ENCODE results near the gene STK32A. TPM values are rescaled to one million over a fixed set of nuclear protein-coding genes. Genes with fewer than 3 reads are reported as not detected.

STK32A gene
- total RNA-seq, 1 experiment from 2014 or later, result 41.2 TPM

DNA sequence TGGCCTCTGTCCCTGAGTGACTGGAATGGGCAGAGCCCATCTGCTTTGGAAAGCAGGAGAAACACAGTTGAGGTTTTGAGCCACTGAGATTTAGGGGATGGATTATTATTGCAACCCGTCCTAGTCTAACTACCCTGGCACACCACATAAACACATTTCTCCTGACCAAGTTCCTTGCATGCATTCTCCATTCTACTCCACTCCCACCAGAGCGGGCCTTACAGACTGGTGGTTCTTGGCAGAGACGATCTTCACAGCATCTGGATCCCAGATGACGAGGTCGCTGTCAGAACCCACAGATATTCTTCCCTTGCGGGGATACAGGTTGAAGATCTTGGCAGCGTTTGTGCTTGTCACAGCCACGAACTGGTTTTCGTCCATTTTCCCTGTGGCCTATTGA is 164.0 kb downstream of the STK32A start:
- no peak for DNase-seq (ENCODE audit: low read depth, low spot score)
- in situ Hi-C loops (cut with HindIII; ENCODE audit: low pct_unique_long_range_greater_than_20kb, low sequenced_read_pairs), result no loop called here

GRCh38 chr5:147400126-147400809 is 165.4 kb downstream of the STK32A start:
- no peak for DNase-seq (ENCODE audit: low read depth, low spot score)
- in situ Hi-C loops (cut with HindIII; ENCODE audit: low pct_unique_long_range_greater_than_20kb, low sequenced_read_pairs), result no loop called here

DNA sequence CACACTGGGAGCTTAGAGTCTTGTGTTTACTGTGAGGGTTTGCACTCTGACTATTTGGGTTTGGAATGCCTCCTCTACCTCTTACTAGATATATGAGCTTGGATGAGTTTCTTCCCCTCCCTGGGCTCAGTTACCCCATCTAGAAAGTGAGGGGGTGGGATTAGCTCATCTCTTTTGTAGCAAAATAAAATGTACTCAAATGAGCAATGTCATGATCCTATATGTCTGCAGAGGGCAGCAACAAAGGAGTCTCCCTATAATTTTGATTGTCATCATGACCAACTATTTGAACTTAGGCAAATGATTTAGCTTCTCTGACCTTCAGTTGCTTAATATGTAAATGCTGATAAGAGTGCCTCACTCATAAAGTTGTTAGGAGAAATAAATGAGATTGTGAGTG is 166.1 kb downstream of the STK32A start:
- no peak for DNase-seq (ENCODE audit: low read depth, low spot score)
- in situ Hi-C loops (cut with HindIII; ENCODE audit: low pct_unique_long_range_greater_than_20kb, low sequenced_read_pairs), result no loop called here

DNA sequence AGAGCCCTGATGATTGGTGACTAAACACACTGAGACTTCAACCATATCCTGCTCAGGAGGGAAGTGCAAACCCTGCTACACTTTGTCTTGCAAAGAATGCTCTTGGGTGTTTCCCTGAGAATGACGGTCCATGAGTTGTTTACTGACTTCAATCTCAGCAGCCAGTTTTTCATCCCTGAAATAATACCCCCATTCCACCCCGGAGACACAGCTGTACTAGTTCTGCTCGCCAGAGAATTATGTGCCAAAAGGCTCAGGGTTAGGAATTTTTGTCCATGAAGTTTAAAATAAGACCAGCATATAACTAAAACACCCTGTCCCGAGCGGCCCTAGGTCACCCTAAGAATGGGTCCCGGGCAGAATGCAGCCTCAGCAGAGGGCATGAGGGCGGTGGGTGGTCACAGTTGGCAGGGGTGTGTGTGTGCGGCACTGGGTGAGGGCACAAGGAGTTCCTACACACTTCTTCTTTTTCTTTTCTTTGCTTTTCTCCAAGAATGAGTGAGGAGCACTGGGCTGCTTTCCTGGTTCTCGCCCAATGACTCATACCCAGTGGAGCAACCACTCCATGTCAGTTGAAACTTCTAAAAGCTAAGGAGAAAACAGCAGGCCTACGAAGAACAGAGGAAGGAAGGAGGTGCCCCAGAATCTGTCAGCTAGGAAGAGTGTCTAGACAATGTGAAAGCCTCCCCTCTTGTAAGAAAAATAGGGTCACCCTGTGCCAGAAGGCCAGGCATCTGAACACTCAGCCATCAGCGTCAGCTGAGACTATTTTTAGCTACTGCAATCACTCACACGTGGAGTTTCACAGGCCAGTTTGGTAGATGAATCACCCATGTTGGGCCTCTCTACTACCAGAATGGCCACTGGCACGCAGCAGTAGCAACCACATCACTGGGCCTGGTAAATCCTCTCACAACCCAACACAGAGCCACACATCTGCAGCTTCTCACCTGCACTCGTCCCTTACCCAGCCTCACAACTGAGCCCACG is 169.1 kb downstream of the STK32A start:
- in situ Hi-C loops (cut with HindIII; ENCODE audit: low pct_unique_long_range_greater_than_20kb, low sequenced_read_pairs), result no loop called here

DNA sequence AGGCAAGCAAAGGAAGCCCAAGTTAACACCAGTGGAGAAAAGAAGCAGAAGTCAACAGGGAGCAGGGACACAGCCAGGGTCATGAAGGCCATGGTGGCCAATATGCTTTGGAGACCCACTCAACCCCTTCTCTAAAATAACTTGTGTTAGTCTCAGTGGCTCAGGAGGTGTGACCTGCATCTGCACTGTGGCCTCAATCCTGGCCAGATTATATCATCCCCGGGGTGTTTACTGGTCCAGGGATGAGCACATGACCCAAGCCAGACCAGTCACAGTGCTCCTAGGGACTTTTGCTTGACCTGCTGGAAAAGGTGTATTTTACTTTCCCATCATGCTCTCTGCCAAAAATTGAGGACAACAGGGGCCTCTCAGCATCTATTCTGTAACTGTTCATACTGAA is 169.9 kb downstream of the STK32A start:
- in situ Hi-C loops (cut with HindIII; ENCODE audit: low pct_unique_long_range_greater_than_20kb, low sequenced_read_pairs), result no loop called here
- no peak for DNase-seq (ENCODE audit: low read depth, low spot score)

More for the DNA sequence above, 169.1 kb downstream of the STK32A start:
- peak; percentile 22 for DNase-seq (ENCODE audit: low read depth, low spot score)

- in situ Hi-C loops (cut with HindIII; ENCODE audit: low pct_unique_long_range_greater_than_20kb, low sequenced_read_pairs), result no loop called here
- DNase-seq (ENCODE audit: low read depth, low spot score), result no peak
These were observed 171.8 kb downstream of the STK32A start for GRCh38 chr5:147406636-147407035.

DNA sequence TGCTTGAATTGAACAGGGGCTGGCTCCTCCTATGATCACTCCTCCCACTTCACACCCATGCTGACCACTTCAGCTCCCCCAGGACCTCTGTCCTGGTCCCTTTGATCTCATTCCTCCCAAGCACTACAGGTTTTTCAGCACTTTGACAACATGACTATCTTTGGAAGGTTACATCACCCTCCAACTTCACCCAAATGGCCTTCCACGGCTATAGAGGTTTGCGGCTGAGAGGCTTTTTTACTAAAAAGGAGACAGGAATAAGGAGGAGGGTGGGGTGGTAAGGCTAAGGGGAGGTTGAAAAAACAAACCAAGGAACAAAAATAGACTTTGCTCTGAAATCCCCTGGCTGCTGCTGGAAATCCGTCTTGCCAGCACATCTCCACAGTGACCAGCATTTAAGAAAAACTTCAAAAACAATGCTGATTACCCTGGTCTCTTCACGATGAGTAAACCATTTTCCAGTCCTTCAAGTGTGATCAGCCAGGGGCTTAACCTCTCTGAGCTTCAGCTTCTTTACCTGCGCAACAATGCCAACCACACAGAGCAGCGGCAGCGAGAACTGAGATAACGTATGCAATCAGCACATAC is 172.4 kb downstream of the STK32A start:
- in situ Hi-C loops (cut with HindIII; ENCODE audit: low pct_unique_long_range_greater_than_20kb, low sequenced_read_pairs), result no loop called here
- DNase-seq (ENCODE audit: low read depth, low spot score), result no peak

GRCh38 chr5:147408980-147409379 is 174.2 kb downstream of the STK32A start:
- in situ Hi-C loops (cut with HindIII; ENCODE audit: low pct_unique_long_range_greater_than_20kb, low sequenced_read_pairs), result no loop called here
- DNase-seq (ENCODE audit: low read depth, low spot score), result no peak

DNA sequence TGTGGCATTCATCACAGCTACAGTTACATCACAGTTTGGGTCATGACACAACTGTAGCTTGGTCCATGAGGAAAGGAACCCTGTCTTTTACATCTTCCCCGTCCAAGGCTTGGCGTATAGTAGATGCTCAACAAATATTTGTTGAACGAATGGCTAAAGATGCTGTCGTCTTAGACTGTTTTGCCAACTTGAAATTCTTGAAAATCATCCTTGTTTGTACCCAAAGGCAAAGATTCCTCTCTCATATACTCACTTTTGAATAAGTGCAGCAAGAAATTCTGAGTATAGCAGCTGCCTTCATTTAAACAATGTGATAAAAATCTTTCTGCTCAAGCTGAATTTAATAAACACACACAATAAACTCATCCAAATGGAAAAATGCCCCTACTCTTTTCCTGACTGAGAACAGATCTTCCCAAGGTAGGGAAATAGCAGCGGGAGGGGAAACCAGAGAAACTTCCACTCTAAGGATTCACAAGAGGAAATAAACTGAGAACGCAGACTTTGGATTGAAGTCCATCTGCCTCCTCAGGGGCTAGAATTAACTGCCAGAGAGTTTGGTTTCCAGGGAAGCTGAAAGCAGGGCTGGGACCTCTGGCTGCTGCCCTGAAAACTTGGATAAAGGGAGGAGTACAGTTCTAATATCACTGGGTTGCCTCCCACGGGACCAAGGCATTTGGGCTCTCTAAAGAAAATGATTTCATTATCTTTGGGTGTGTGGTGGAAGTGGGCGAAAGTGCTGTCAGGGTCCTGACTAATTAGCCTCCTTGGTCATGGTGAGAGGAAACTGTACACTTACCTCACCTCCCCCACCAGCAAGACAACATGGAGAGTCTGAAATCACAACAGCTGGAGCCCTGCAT is 175.9 kb downstream of the STK32A start:
- DNase-seq (ENCODE audit: low read depth, low spot score), result no peak
- in situ Hi-C loops (cut with HindIII; ENCODE audit: low pct_unique_long_range_greater_than_20kb, low sequenced_read_pairs), result no loop called here

GRCh38 chr5:147411359-147412319 is 176.8 kb downstream of the STK32A start:
- in situ Hi-C loops (cut with HindIII; ENCODE audit: low pct_unique_long_range_greater_than_20kb, low sequenced_read_pairs), result no loop called here
- DNase-seq (ENCODE audit: low read depth, low spot score), result no peak

GRCh38 chr5:147412561-147412960 is 177.7 kb downstream of the STK32A start:
- in situ Hi-C loops (cut with HindIII; ENCODE audit: low pct_unique_long_range_greater_than_20kb, low sequenced_read_pairs), result no loop called here
- DNase-seq (ENCODE audit: low read depth, low spot score), result no peak

DNA sequence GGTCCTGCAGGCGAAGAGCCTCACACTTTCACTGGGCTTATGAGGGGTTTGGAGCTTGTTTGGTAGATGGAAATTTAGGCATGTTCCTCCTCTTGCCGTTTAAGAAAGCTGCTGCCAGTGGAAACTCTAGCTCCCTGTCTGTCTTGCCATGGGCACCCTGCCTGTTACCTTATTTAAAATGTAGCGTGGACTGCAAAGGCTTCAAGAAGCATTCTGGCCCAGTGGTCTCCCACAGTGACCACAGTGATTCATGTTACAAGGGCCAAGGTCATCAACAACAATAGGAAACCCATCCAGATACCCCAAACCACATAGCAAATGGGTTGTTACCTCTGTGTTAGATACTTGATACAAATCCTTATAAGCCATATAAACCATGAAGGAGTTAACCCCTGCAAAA is 178.4 kb downstream of the STK32A start:
- in situ Hi-C loops (cut with HindIII; ENCODE audit: low pct_unique_long_range_greater_than_20kb, low sequenced_read_pairs), result no loop called here
- DNase-seq (ENCODE audit: low read depth, low spot score), result no peak

DNA sequence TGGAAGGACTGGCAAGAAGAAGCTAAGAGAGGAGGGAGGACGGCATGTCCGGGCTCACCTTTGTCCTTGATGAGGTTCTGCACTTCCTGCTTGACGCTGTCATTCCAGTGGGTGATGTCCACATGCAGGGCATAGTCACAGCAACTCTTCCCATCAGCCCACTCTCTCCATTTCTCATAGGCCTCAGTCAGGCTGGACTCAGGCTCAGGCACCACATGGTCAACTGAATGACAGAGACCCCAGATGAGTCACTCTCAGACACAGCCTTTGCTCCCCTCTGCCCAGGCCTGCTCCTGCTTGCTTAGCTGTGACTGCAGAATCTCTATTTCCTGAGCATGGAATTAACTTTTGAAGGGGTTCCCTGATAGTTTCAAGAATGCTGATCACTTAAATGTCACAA is 180.8 kb downstream of the STK32A start:
- no peak for DNase-seq (ENCODE audit: low read depth, low spot score)
- in situ Hi-C loops (cut with HindIII; ENCODE audit: low pct_unique_long_range_greater_than_20kb, low sequenced_read_pairs), result no loop called here

- in situ Hi-C loops (cut with HindIII; ENCODE audit: low pct_unique_long_range_greater_than_20kb, low sequenced_read_pairs), result no loop called here
- DNase-seq (ENCODE audit: low read depth, low spot score), result no peak
These were observed 182.4 kb downstream of the STK32A start for GRCh38 chr5:147417135-147417813.

- in situ Hi-C loops (cut with HindIII; ENCODE audit: low pct_unique_long_range_greater_than_20kb, low sequenced_read_pairs), result no loop called here
- no peak for DNase-seq (ENCODE audit: low read depth, low spot score)
These were observed 183.8 kb downstream of the STK32A start for GRCh38 chr5:147418613-147419012.

All from SK-MEL-5 (cell line).